ENCODE measurements around the gene DSTN. TPM values are rescaled to one million over a fixed set of nuclear protein-coding genes. Genes with fewer than 3 reads are reported as not detected.

Gene DSTN
- total and polyA plus RNA-seq, 9 of the 15 experiments (the other 6 are each of a cell fraction or from before 2014, with no cell fraction given) = 25.7 to 88.3 (median 61.0) TPM

GRCh38 chr20:17558941-17559304 lies 11.0 kb upstream of the DSTN start (continued):
- no peak for TF ChIP-seq CBX8 (IDR thresholded peaks at IDR 0.05; ENCODE audit: borderline replicate concordance, extremely low read depth, low read depth, low read length, poor library complexity, severe bottlenecking)
- TF ChIP-seq RBM22 (IDR thresholded peaks at IDR 0.05; ENCODE audit: low read depth, low read length, poor library complexity, severe bottlenecking) = no peak
- TF ChIP-seq, protein P1, sequence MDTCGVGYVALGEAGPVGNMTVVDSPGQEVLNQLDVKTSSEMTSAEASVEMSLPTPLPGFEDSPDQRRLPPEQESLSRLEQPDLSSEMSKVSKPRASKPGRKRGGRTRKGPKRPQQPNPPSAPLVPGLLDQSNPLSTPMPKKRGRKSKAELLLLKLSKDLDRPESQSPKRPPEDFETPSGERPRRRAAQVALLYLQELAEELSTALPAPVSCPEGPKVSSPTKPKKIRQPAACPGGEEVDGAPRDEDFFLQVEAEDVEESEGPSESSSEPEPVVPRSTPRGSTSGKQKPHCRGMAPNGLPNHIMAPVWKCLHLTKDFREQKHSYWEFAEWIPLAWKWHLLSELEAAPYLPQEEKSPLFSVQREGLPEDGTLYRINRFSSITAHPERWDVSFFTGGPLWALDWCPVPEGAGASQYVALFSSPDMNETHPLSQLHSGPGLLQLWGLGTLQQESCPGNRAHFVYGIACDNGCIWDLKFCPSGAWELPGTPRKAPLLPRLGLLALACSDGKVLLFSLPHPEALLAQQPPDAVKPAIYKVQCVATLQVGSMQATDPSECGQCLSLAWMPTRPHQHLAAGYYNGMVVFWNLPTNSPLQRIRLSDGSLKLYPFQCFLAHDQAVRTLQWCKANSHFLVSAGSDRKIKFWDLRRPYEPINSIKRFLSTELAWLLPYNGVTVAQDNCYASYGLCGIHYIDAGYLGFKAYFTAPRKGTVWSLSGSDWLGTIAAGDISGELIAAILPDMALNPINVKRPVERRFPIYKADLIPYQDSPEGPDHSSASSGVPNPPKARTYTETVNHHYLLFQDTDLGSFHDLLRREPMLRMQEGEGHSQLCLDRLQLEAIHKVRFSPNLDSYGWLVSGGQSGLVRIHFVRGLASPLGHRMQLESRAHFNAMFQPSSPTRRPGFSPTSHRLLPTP (IDR thresholded peaks at IDR 0.05; ENCODE audit: borderline replicate concordance, extremely low read depth, insufficient read length) = no peak
- TF ChIP-seq, protein P2, sequence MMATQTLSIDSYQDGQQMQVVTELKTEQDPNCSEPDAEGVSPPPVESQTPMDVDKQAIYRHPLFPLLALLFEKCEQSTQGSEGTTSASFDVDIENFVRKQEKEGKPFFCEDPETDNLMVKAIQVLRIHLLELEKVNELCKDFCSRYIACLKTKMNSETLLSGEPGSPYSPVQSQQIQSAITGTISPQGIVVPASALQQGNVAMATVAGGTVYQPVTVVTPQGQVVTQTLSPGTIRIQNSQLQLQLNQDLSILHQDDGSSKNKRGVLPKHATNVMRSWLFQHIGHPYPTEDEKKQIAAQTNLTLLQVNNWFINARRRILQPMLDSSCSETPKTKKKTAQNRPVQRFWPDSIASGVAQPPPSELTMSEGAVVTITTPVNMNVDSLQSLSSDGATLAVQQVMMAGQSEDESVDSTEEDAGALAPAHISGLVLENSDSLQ (IDR thresholded peaks at IDR 0.05) = peak; percentile 60
- TF ChIP-seq GATA2 (CRISPR knock-in tag; IDR thresholded peaks at IDR 0.05) = no peak
- TF ChIP-seq JUNB (CRISPR knock-in tag; conservative IDR thresholded peaks at IDR 0.05) = no peak
- TF ChIP-seq ZNF551 (CRISPR knock-in tag; IDR thresholded peaks at IDR 0.05) = no peak
- no peak for TF ChIP-seq ZSCAN32 (CRISPR knock-in tag; IDR thresholded peaks at IDR 0.05)
- TF ChIP-seq NFIC (IDR thresholded peaks at IDR 0.05) = no peak
- no peak for TF ChIP-seq RBFOX2 (IDR thresholded peaks at IDR 0.05; ENCODE audit: low read depth, low read length)
- TF ChIP-seq TAF15 (IDR thresholded peaks at IDR 0.05; ENCODE audit: low read depth, low read length) = no peak
- TF ChIP-seq MAFK (IDR thresholded peaks at IDR 0.05; ENCODE audit: low read length) = no peak
- no peak for TF ChIP-seq ILK (tag; IDR thresholded peaks at IDR 0.05; ENCODE audit: borderline replicate concordance, low read depth)
- TF ChIP-seq HCFC1 (IDR thresholded peaks at IDR 0.05; ENCODE audit: low read depth, low read length) = no peak
- TF ChIP-seq ZNF224 (CRISPR knock-in tag; IDR thresholded peaks at IDR 0.05) = no peak
- no peak for TF ChIP-seq NFE2L1 (tag; IDR thresholded peaks at IDR 0.05; ENCODE audit: borderline replicate concordance, low read depth)
- TF ChIP-seq MEF2D (tag; conservative IDR thresholded peaks at IDR 0.05; ENCODE audit: low read depth) = no peak
- 0 out of 2 replicates have a peak, but pooled peaks have one; percentile 48 for TF ChIP-seq NFATC3 (IDR thresholded peaks at IDR 0.05)
- TF ChIP-seq, protein P3, sequence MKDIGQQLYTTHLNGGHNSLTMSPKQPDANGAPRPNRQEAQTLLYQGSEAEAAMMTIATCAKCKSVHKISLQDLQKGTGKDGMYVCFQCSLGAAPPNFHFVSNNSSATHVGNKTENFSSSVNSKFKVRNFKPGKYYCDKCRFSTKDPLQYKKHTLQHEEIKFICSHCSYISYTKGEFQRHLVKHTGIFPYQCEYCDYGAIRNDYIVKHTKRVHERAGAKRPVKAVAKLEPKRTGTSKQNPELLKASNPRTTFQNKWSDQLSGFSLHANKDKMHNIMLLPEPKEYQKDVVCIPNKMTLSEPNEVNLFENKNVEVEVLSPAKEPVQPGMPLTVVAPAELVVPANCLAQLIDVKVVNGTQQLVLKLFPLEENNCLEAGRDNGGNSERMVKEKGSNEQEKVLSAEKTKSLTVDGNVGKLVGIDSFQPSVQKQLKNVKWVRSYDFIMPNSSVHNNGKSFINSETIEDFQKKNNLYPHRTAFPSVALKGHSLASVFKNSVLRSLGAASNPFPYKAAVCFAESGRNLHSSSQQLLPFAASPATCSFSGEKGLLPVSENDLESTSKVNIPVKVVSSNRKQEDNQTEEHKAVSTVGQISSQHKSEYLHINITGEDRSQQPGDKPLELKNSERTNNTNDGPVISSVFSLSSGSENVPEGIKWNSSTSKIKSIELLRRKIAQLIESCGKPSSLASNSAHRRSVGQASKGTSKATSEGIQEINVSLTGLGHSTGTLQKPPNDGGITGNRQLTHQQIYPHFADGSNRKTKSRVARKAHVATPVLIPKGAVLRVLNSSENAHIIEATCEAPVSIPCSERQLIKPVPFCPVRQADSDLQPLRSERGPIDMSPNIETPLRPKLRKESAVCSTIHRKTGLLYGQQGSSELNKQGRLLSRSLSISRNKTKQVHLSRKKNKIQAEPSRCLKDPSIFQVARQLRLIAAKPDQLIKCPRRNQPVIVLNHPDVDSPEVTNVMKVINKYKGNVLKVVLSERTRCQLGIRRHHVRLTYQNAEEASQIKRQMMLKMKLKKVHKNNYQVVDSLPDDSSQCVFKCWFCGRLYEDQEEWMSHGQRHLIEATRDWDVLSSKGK (CRISPR knock-in tag; IDR thresholded peaks at IDR 0.05) = no peak
- no peak for TF ChIP-seq ZNF644 (tag; IDR thresholded peaks at IDR 0.05; ENCODE audit: low read depth)
- TF ChIP-seq FOXM1 (IDR thresholded peaks at IDR 0.05; ENCODE audit: low read depth) = no peak
- no peak for TF ChIP-seq FOXM1 (CRISPR knock-in tag; IDR thresholded peaks at IDR 0.05; ENCODE audit: low read depth)
- no peak for TF ChIP-seq ARID1B (IDR thresholded peaks at IDR 0.05)
- no peak for TF ChIP-seq BACH1 (tag; IDR thresholded peaks at IDR 0.05)
